B cell (primary cell): ENCODE data around the gene PRTFDC1. TPM values are rescaled to one million over a fixed set of nuclear protein-coding genes. Genes with fewer than 3 reads are reported as not detected.

ENCODE experiments used
- ATAC-seq: fragments of 200-7000 bp; cut with Tn5 transposase; one replicate; pipeline ENCODE4 v1.10.0; 2021; ENCODE audit warnings: low read depth, mild to moderate bottlenecking, moderate number of reproducible peaks, moderate library complexity
- CTCF ChIA-PET: fragments of 350-600 bp; sonication (Branson Sonifier 250); formaldehyde crosslinking; loops from one replicate; lab custom pipeline; 2021; ENCODE audit warnings: antibody characterized with exemption, inconsistent platforms; lab: Charles Lee
- POLR2A ChIA-PET: fragments of 350-600 bp; sonication (Branson Sonifier 250); formaldehyde crosslinking; loops from one replicate; lab custom pipeline; 2021; ENCODE audit warnings: antibody characterized with exemption; lab: Charles Lee
- DNase-seq: peaks from one replicate; pipeline ENCODE4 v3.0.0; 2013
- H2AFZ ChIP-seq: 2 replicates; pipeline ENCODE4 v1.6.1; 2012; ENCODE audit warnings: mild to moderate bottlenecking, low read depth, low read length; ENCODE audit not compliant: insufficient read depth, poor library complexity, severe bottlenecking
- H3K27ac ChIP-seq, 2 donors: 1 replicate in 1 of 2; 2 replicates in 1 of 2; pipeline ENCODE4 v1.5.1; 2012 to 2013; ENCODE audit warnings: low read length in 2 of 2, mild to moderate bottlenecking in 2 of 2, moderate library complexity in 1 of 2
- H3K27me3 ChIP-seq, 4 experiments: fragments of 200-600 bp in 1 of 4; sonication (generic) in 1 of 4; replicated peaks in 1 of 4; 1 replicate in 2 of 4; 2 replicates in 2 of 4; pipeline versions ENCODE4 v1.6.1 to v1.7.0; 2013 to 2016; ENCODE audit warnings: low read length in 3 of 4, mild to moderate bottlenecking in 2 of 4, mixed read lengths in 1 of 4, moderate library complexity in 1 of 4; ENCODE audit not compliant: insufficient read depth in 4 of 4, control insufficient read depth in 3 of 4; ENCODE audit errors: control extremely low read depth in 1 of 4
- H3K36me3 ChIP-seq, 2 experiments: replicated peaks in 1 of 2; 1 replicate in 1 of 2; 2 replicates in 1 of 2; pipeline versions ENCODE4 v1.6.1 to v1.7.1; 2013; ENCODE audit warnings: low read length in 1 of 2; ENCODE audit not compliant: insufficient read depth in 2 of 2, control insufficient read depth in 1 of 2; ENCODE audit errors: control extremely low read depth in 1 of 2, extremely low read depth in 1 of 2
- H3K4me1 ChIP-seq, 2 donors: fragments of 200-600 bp in 1 of 2; sonication (generic) in 1 of 2; 1 replicate in 1 of 2; 2 replicates in 1 of 2; pipeline versions ENCODE4 v1.5.1 to v1.6.1; 2013 to 2017; ENCODE audit warnings: low read length in 2 of 2; ENCODE audit not compliant: control insufficient read depth in 2 of 2, insufficient read depth in 2 of 2
- H3K4me2 ChIP-seq: replicated peaks from 2 replicates; pipeline ENCODE3; 2012; ENCODE audit warnings: mild to moderate bottlenecking, low read depth, low read length; ENCODE audit not compliant: poor library complexity, severe bottlenecking
- H3K4me3 ChIP-seq, 5 experiments: fragments of 200-600 bp in 1 of 5; sonication (generic) in 1 of 5; 1 replicate in 3 of 5; 2 replicates in 2 of 5; pipeline versions ENCODE4 v1.5.1 to v1.7.0; 2011 to 2016; ENCODE audit warnings: low read length in 4 of 5, mild to moderate bottlenecking in 4 of 5, low read depth in 2 of 5, control low read depth in 1 of 5, moderate library complexity in 1 of 5; ENCODE audit not compliant: insufficient read depth in 1 of 5; ENCODE audit errors: control extremely low read depth in 1 of 5, extremely low read depth in 1 of 5
- H3K79me2 ChIP-seq: fragments of 200-600 bp; sonication (generic); one replicate; pipeline ENCODE4 v1.6.0; 2016; ENCODE audit warnings: low read length; ENCODE audit not compliant: control insufficient read depth, insufficient read depth
- H3K9ac ChIP-seq: fragments of 200-600 bp; sonication (generic); 2 replicates; pipeline ENCODE4 v1.6.1; 2017; ENCODE audit warnings: mild to moderate bottlenecking, low read length, moderate library complexity
- H3K9me3 ChIP-seq, 3 donors: one replicate each; pipeline versions ENCODE4 v1.6.1 to v1.7.1; 2013; ENCODE audit warnings: low read length in 2 of 3; ENCODE audit not compliant: control insufficient read depth in 2 of 3, insufficient read depth in 1 of 3; ENCODE audit errors: control extremely low read depth in 1 of 3
- H4K20me1 ChIP-seq: 2 replicates; pipeline ENCODE4 v1.6.0; 2012; ENCODE audit warnings: mild to moderate bottlenecking, low read length; ENCODE audit not compliant: insufficient read depth, control insufficient read depth, poor library complexity, severe bottlenecking
- H3K27ac Mint-ChIP-seq: one replicate; pipeline ENCODE4 v1.8.0; 2021; ENCODE audit warnings: mixed read lengths
- H3K27me3 Mint-ChIP-seq: one replicate; pipeline ENCODE4 v1.8.0; 2021; ENCODE audit warnings: mixed read lengths
- H3K4me1 Mint-ChIP-seq: one replicate; pipeline ENCODE4 v1.8.0; 2021; ENCODE audit warnings: mixed read lengths
- H3K4me3 Mint-ChIP-seq: one replicate; pipeline ENCODE4 v1.8.0; 2021; ENCODE audit warnings: mixed read lengths
- H3K9me3 Mint-ChIP-seq: one replicate; pipeline ENCODE4 v1.8.0; 2022; ENCODE audit warnings: mixed read lengths; ENCODE audit not compliant: insufficient read depth
- CTCF ChIP-seq: fragments of 200-600 bp; IDR thresholded peaks from one replicate; pipeline ENCODE4 v1.8.0; 2022; ENCODE audit warnings: antibody characterized with exemption, mild to moderate bottlenecking
- EZH2 ChIP-seq: IDR thresholded peaks from 2 replicates; pipeline ENCODE4 v1.6.1; 2012; ENCODE audit warnings: borderline replicate concordance, low read depth, mild to moderate bottlenecking, moderate library complexity, low read length; ENCODE audit not compliant: insufficient read depth, poor library complexity, severe bottlenecking
- WGBS: methylation state at CpG from one replicate; pipeline ENCODE4 v1.1.5; 2013; ENCODE audit warnings: missing lambda C conversion rate; ENCODE audit not compliant: insufficient coverage; 5-methylcytosine and 5-hydroxymethylcytosine counted together
- intact Hi-C: fragments of 100-400 bp; cut with micrococcal nuclease; formaldehyde crosslinking; loops from one replicate; pipeline ENCODE4 v1.10.0; 2022
- polyA plus RNA-seq: library from polyadenylated mRNA; depleted of rRNA; stranded (reverse); fragments of >200 nt; gene quantifications from 2 replicates; pipeline ENCODE4 v1.2.3, GENCODE V29; 2012
- total RNA-seq, 2 donors: library from RNA; stranded (reverse); fragments of 120-200 nt in 1 of 2; gene quantifications; 1 replicate in 1 of 2; 2 replicates in 1 of 2; pipeline versions ENCODE4 v1.2.3 to v1.2.4, GENCODE V29; 2013 to 2022

Gene PRTFDC1
- total and polyA plus RNA-seq, 2 donors (not counting 1 experiment from before 2014, with no cell fraction given) = 0.63 TPM; not detected in 1

- POLR2A ChIA-PET = no interaction called here
- peaks cover 0 to 3% (median 0%) of the 10 kb centered on the region in 3 donors for H3K9me3 ChIP-seq
- Mint-ChIP-seq H3K4me3 (no peak overlapping the region), H3K4me1 (no peaks in the 10 kb centered on the region), H3K9me3 (no peaks in the 10 kb centered on the region), H3K27me3 (no peaks in the 10 kb centered on the region), H3K27ac (no peak overlapping the region)
- H3K4me2 ChIP-seq = no peak overlapping the region
- TF ChIP-seq EZH2 = no peak
- no peak for TF ChIP-seq CTCF
- no peak overlapping the region for H3K9ac ChIP-seq
- no peaks in the 10 kb centered on the region for H4K20me1 ChIP-seq
- CTCF ChIA-PET = no interaction called here
- H3K4me1 ChIP-seq = no peaks in the 10 kb centered on the region
- H2AFZ ChIP-seq = no peak overlapping the region
- intact Hi-C loops = no loop called here
- no peak overlapping the region for H3K4me3 ChIP-seq
- no peak for ATAC-seq
- no peaks in the 10 kb centered on the region for H3K36me3 ChIP-seq
- no peak overlapping the region for H3K27ac ChIP-seq
- H3K27me3 ChIP-seq = no peaks in the 10 kb centered on the region
- no peak for DNase-seq
- no peaks in the 10 kb centered on the region for H3K79me2 ChIP-seq
Measured at GRCh38 chr10:24824124-24824523, 128.3 kb downstream of the PRTFDC1 start.

GRCh38 chr10:24822590-24822989 is 129.8 kb downstream of the PRTFDC1 start:
- ATAC-seq = no peak
- H3K27ac Mint-ChIP-seq = no peak overlapping the region

More at GRCh38 chr10:24822590-24822989, 129.8 kb downstream of the PRTFDC1 start:
- Histone ChIP-seq H2AFZ (no peak overlapping the region), H3K4me2 (no peak overlapping the region), H4K20me1 (no peaks in the 10 kb centered on the region), H3K27me3 (no peaks in the 10 kb centered on the region), H3K4me3 (no peak overlapping the region), H3K4me1 (no peaks in the 10 kb centered on the region), H3K36me3 (no peaks in the 10 kb centered on the region), H3K27ac (no peak overlapping the region), H3K9me3 (peaks cover 0 to 3% (median 0%) of the 10 kb centered on the region in 3 donors), H3K9ac (no peak overlapping the region), H3K79me2 (no peaks in the 10 kb centered on the region)
- ChIA-PET POLR2A (no interaction called here), CTCF (interaction anchor here (0.7 kb wide), 1 partner anchor 11 kb away, joined by 3 read pairs; no protein-coding TSS in a partner anchor)
- intact Hi-C loops = no loop called here
- H3K9me3 Mint-ChIP-seq = no peaks in the 10 kb centered on the region
- no peaks in the 10 kb centered on the region for H3K27me3 Mint-ChIP-seq
- DNase-seq = no peak
- H3K4me1 Mint-ChIP-seq = no peaks in the 10 kb centered on the region
- H3K4me3 Mint-ChIP-seq = no peak overlapping the region
- TF ChIP-seq EZH2 = no peak
- TF ChIP-seq CTCF = no peak
- WGBS = 60% methylated on average over 1 of the region's 2 CpGs
